AG04450 (cell line): Measurements from ENCODE around the gene FEN1. TPM values are rescaled to one million over a fixed set of nuclear protein-coding genes. Genes with fewer than 3 reads are reported as not detected.

Source experiments
- CTCF ChIA-PET: fragments of 300-600, 350-600 bp; formaldehyde crosslinking; extraction: SDS; loops from one replicate; lab custom pipeline; 2022; ENCODE audit warnings: antibody characterized with exemption, inconsistent platforms; lab: Charles Lee
- POLR2A ChIA-PET: fragments of 350-600 bp; formaldehyde crosslinking; extraction: SDS; loops from one replicate; lab custom pipeline; 2021; ENCODE audit warnings: antibody characterized with exemption, inconsistent platforms; lab: Yijun Ruan, JAX
- DNase-seq: peaks from one replicate; pipeline ENCODE4 v3.0.0-alpha.2; 2011; ENCODE audit warnings: low read depth, low spot score
- H3K27ac ChIP-seq: one replicate; pipeline ENCODE4 v1.5.1; 2012; ENCODE audit warnings: low read depth, low read length, control low read depth
- H3K27me3 ChIP-seq: one replicate; pipeline ENCODE4 v1.6.0; 2012; ENCODE audit warnings: low read length; ENCODE audit not compliant: control insufficient read depth, insufficient read depth
- H3K4me3 ChIP-seq: 2 replicates; pipeline ENCODE4 v1.5.1; 2011; ENCODE audit warnings: mild to moderate bottlenecking, low read depth, low read length, control low read depth
- H3K9me3 ChIP-seq: 2 replicates; pipeline ENCODE4 v1.5.1; 2012; ENCODE audit warnings: low read length; ENCODE audit not compliant: control insufficient read depth, insufficient read depth
- CTCF ChIP-seq: IDR thresholded peaks from 2 replicates; pipeline ENCODE4 v1.5.1; 2011; ENCODE audit warnings: low read depth, low read length, control low read depth, inconsistent platforms
- polyA plus RNA-seq: library from polyadenylated mRNA; depleted of rRNA; stranded (reverse); fragments of >200 nt; gene quantifications from 2 replicates; pipeline ENCODE4 v1.2.3, GENCODE V29; 2011

FEN1 gene
- polyA plus RNA-seq, 1 experiment, result 7.1 TPM

DNA sequence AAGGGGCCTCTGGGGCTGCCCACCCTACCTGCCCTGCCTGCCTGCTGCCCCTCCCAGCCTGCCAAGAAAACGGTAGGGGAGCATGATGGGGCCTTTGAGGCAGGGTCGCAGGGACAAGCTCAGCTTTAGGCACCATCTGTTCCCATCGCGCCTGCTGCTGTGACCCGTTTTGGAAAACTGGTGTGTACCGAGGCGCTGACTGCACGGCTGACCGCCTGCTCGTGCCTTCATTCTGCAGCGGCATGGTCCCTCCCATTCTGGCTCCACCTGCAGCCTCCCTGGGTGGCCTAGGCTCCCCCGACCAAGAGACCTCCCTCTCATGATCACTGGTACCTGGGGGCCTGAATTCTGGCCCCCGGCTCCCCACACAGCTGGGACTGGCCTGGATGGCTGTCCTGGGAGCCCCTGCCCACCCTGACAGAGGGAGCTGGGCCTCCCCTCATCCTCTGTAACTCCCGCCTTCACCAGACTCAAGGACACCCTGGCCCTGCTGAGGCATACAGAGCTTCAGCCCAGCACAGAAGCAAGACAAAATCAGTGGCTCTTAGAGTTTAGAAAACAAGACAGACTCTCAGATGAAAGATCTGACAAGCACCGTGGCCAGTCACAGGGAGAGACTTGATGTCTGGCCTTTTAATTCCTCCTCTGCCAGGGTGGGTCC is 46.8 kb upstream of the FEN1 start:
- H3K27me3 ChIP-seq, result no peaks in the 10 kb centered on the region
- POLR2A ChIA-PET, result no interaction called here
- no peak overlapping the region for H3K27ac ChIP-seq
- no peaks in the 10 kb centered on the region; the same call in 1 of the 2 replicates for H3K9me3 ChIP-seq
- no peak overlapping the region for H3K4me3 ChIP-seq
- no peak for DNase-seq
- TF ChIP-seq CTCF, result no peak
- CTCF ChIA-PET, result interaction anchor here (1.0 to 6.9 kb wide), 5 partner anchors 9 to 362 kb away, joined by 4 to 54 read pairs (median 12); partner anchors contain the start of gene TMEM258

- POLR2A ChIA-PET, result interaction anchor here (1.9 kb wide), 1 partner anchor 13 kb away, joined by 7 read pairs; no protein-coding TSS in a partner anchor
- H3K9me3 ChIP-seq, result no peaks in the 10 kb centered on the region; the same call in 1 of the 2 replicates
- no peak for TF ChIP-seq CTCF
- no peak for DNase-seq
- CTCF ChIA-PET, result interaction anchor here (0.6 to 6.9 kb wide), 15 partner anchors 9 to 432 kb away, joined by 3 to 54 read pairs (median 7); partner anchors contain the start of gene TMEM258
- no peak overlapping the region for H3K4me3 ChIP-seq
- H3K27ac ChIP-seq, result no peak overlapping the region
- H3K27me3 ChIP-seq, result no peaks in the 10 kb centered on the region
Observed at GRCh38 chr11:61746442-61747191, 46.1 kb upstream of the FEN1 start.

DNA sequence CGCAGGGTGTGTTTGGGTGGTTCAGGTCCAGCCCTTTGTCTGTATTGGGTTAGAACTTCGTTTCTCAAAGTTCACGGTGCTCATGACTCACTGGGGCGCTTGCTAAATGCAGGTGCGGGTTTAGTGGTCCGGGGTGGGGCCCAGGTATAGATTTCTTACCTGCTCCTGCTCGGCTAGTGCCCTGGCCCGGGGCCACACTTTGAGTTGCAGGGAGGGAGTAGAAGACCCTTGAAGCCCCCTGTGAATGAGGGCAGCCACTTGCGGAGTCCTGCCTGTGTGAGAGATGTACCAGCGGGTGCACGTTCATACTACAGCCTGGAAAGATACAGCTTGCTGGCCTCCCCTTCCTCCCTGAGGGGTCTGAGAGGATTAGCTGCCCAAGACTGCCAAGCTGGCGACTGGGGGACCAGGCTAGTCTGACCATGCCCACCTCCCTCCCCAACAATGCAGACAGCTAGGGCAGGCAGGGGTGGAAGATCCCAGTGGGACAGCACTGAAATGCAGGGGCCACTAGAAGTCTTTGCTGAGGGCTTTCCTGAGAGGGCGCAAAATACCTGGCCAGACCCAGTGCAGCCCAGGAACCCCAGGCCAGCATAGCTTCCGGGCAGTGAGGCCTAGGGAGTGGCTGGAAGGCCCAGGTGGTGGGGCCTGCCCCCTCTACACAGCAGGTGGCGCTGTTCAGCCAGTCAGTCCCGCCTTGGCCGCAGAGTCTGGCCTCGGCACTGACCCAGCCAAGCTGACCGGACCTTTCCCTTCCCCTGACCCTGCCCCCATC is 45.3 kb upstream of the FEN1 start:
- TF ChIP-seq CTCF, result peak; percentile 93
- Histone ChIP-seq H3K27ac (no peak overlapping the region), H3K27me3 (no peaks in the 10 kb centered on the region), H3K9me3 (no peaks in the 10 kb centered on the region; the same call in 1 of the 2 replicates), H3K4me3 (no peak overlapping the region)
- CTCF ChIA-PET, result interaction anchor here (0.6 to 6.9 kb wide), 21 partner anchors 10 to 432 kb away, joined by 3 to 54 read pairs (median 5); partner anchors contain the start of gene TMEM258
- POLR2A ChIA-PET, result interaction anchor here (0.8 to 1.9 kb wide), 2 partner anchors 14 to 45 kb away, joined by 3 to 7 read pairs; partner anchors contain the start of genes FEN1 and TMEM258
- DNase-seq, result no peak

DNA sequence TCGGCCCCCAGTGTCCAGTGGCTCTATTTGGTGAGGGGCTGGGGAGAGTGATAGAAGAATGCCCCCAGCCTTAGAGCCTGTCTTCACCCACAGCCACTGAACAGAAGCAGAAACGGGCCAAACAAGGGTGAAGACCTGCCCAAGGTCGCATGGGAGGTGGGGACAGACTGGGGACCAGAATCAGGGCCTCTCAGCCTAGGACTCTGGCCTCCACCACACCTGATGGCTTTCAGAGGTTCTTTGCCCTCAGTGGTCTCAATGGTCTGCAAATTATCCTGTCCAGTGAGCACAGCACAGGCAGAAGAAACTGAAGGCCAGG is 44.8 kb upstream of the FEN1 start:
- ChIA-PET POLR2A (interaction anchor here (0.8 to 1.9 kb wide), 2 partner anchors 14 to 45 kb away, joined by 3 to 7 read pairs; partner anchors contain the start of genes FEN1 and TMEM258), CTCF (interaction anchor here (0.7 to 6.9 kb wide), 14 partner anchors 11 to 362 kb away, joined by 3 to 54 read pairs (median 6); partner anchors contain the start of gene TMEM258)
- TF ChIP-seq CTCF, result no peak
- no peak for DNase-seq
- Histone ChIP-seq H3K27me3 (peaks cover under 1% of the 10 kb centered on the region), H3K9me3 (no peaks in the 10 kb centered on the region; the same call in 1 of the 2 replicates), H3K27ac (no peak overlapping the region), H3K4me3 (no peak overlapping the region)
